ENCODE results near the gene WNT3.

Gene WNT3

GRCh38 chr17:46819906-46820351, 1.4 kb upstream of the WNT3 start:
- Histone ChIP-seq H3K4me3 (ENCODE audit: low read depth, low read length) (no peak overlapping the region), H3K36me3 (ENCODE audit: control insufficient read depth in 2 of 2, insufficient read depth in 1 of 2, low read length in 2 of 2) (no peaks in the 10 kb centered on the region), H3K27ac (ENCODE audit: extremely low read depth, low read depth, low read length) (no peak overlapping the region), H3K4me1 (ENCODE audit: control insufficient read depth, insufficient read depth, low read length) (no peaks in the 10 kb centered on the region), H3K9me3 (ENCODE audit: control insufficient read depth, insufficient read depth, low read depth, low read length) (no peaks in the 10 kb centered on the region)
- TF ChIP-seq OVOL3 (tag by site-specific recombination; IDR thresholded peaks at IDR 0.05) (no peak), ZNF146 (tag by site-specific recombination; IDR thresholded peaks at IDR 0.05) (no peak), ZSCAN30 (tag by site-specific recombination; IDR thresholded peaks at IDR 0.05) (no peak), ZNF510 (tag by site-specific recombination; IDR thresholded peaks at IDR 0.05; ENCODE audit: insufficient replicate concordance) (no peak), ZNF341 (tag by site-specific recombination; IDR thresholded peaks at IDR 0.05; ENCODE audit: low read depth) (no peak), ZBTB6 (tag by site-specific recombination; IDR thresholded peaks at IDR 0.05) (no peak), PRDM1 (tag by site-specific recombination; IDR thresholded peaks at IDR 0.05) (no peak), ZNF423 (tag by site-specific recombination; IDR thresholded peaks at IDR 0.05) (no peak), KLF7 (tag by site-specific recombination; IDR thresholded peaks at IDR 0.05; ENCODE audit: borderline replicate concordance) (no peak), OSR2 (tag by site-specific recombination; IDR thresholded peaks at IDR 0.05) (no peak)
- CTCF ChIA-PET, result no interaction called here
- POLR2A ChIA-PET, result no interaction called here

DNA sequence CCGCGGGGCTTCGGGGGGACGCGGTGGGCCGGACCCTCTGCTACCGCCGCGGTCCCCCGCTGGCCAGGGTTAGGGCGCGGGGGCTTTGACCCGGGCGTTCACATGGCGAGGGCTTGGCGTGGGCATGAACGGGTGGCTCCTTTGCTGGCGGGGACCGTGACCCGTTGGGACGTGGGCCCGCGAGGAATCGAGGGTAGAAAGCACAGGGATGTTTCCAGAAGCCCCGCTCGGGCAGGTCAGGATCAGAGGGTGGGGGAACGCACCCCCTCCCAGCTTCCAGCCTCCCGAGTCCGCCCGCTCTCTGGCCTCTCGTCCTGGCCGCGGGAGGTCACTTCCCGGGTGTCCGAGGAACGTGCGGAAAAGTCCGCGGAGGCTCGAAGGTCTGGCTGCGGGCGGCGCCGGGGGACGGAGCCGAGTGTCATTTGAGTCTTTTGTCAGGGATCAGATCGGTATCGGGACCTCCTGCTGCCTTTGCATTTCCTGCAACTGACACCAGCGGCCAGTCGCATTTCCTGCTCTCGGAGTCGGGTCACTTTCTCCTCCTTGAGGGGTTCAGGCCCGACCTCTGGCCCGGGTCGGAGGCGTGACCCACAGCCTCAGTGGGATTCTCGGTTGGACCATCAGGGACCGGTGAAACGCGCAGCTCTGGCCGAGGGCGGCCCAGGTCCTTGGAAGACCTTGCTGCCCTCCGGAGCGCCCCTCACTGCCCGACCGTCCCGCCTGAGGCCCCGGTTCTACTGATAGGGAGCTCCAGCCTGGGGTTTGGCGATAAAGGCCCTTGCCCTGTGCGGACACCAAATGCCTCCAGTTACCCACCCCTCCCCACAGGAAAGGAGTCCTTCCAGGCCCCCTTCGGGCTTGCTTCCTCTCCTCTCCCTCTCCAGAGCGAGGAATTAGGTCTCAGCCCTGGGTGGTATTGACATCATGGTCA, 702 bp upstream of the WNT3 start:
- ChIA-PET POLR2A (interaction anchor here (0.6 kb wide), 1 partner anchor 26 kb away, joined by 3 read pairs; no protein-coding TSS in a partner anchor), CTCF (no interaction called here)
- H3K4me1 ChIP-seq (ENCODE audit: control insufficient read depth, insufficient read depth, low read length), result no peaks in the 10 kb centered on the region
- no peak overlapping the region for H3K27ac ChIP-seq (ENCODE audit: extremely low read depth, low read depth, low read length)
- TF ChIP-seq TRIM28 (IDR thresholded peaks at IDR 0.05; ENCODE audit: borderline replicate concordance, low read length) (no peak), ZBTB21 (tag by site-specific recombination; IDR thresholded peaks at IDR 0.05) (no peak), ZNF266 (tag by site-specific recombination; IDR thresholded peaks at IDR 0.05; ENCODE audit: low read depth) (no peak)
- TF ChIP-seq, protein P1, sequence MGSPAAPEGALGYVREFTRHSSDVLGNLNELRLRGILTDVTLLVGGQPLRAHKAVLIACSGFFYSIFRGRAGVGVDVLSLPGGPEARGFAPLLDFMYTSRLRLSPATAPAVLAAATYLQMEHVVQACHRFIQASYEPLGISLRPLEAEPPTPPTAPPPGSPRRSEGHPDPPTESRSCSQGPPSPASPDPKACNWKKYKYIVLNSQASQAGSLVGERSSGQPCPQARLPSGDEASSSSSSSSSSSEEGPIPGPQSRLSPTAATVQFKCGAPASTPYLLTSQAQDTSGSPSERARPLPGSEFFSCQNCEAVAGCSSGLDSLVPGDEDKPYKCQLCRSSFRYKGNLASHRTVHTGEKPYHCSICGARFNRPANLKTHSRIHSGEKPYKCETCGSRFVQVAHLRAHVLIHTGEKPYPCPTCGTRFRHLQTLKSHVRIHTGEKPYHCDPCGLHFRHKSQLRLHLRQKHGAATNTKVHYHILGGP (tag by site-specific recombination; IDR thresholded peaks at IDR 0.05), result no peak
- TF ChIP-seq, protein P2, sequence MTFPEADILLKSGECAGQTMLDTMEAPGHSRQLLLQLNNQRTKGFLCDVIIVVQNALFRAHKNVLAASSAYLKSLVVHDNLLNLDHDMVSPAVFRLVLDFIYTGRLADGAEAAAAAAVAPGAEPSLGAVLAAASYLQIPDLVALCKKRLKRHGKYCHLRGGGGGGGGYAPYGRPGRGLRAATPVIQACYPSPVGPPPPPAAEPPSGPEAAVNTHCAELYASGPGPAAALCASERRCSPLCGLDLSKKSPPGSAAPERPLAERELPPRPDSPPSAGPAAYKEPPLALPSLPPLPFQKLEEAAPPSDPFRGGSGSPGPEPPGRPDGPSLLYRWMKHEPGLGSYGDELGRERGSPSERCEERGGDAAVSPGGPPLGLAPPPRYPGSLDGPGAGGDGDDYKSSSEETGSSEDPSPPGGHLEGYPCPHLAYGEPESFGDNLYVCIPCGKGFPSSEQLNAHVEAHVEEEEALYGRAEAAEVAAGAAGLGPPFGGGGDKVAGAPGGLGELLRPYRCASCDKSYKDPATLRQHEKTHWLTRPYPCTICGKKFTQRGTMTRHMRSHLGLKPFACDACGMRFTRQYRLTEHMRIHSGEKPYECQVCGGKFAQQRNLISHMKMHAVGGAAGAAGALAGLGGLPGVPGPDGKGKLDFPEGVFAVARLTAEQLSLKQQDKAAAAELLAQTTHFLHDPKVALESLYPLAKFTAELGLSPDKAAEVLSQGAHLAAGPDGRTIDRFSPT (tag by site-specific recombination; IDR thresholded peaks at IDR 0.05), result no peak
- no peak overlapping the region for H3K4me3 ChIP-seq (ENCODE audit: low read depth, low read length)
- no peaks in the 10 kb centered on the region for H3K9me3 ChIP-seq (ENCODE audit: control insufficient read depth, insufficient read depth, low read depth, low read length)
- H3K36me3 ChIP-seq (ENCODE audit: control insufficient read depth in 2 of 2, insufficient read depth in 1 of 2, low read length in 2 of 2), result no peaks in the 10 kb centered on the region

DNA sequence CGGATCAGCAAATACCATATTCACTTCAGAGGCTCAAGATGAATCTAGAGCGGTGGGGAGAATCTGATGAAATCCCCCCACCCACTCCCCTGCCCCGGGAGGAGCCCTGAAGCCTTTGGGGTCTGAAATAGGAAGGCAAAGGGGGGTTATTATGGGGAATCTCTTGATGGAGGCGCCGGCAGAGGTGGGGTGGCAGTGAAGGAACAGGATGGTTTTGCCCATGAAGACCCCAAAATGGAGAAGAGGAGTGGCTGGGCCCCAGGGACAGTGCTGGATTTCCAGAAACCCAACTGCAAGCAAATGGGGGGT, 637 bp downstream of the WNT3 start:
- no peaks in the 10 kb centered on the region for H3K36me3 ChIP-seq (ENCODE audit: control insufficient read depth in 2 of 2, insufficient read depth in 1 of 2, low read length in 2 of 2)
- H3K27ac ChIP-seq (ENCODE audit: extremely low read depth, low read depth, low read length), result no peak overlapping the region
- no peaks in the 10 kb centered on the region for H3K4me1 ChIP-seq (ENCODE audit: control insufficient read depth, insufficient read depth, low read length)
- H3K4me3 ChIP-seq (ENCODE audit: low read depth, low read length), result no peak overlapping the region
- ChIA-PET CTCF (no interaction called here), POLR2A (no interaction called here)
- no peaks in the 10 kb centered on the region for H3K9me3 ChIP-seq (ENCODE audit: control insufficient read depth, insufficient read depth, low read depth, low read length)
- TF ChIP-seq KLF17 (tag by site-specific recombination; IDR thresholded peaks at IDR 0.05) (no peak), ZNF510 (tag by site-specific recombination; IDR thresholded peaks at IDR 0.05; ENCODE audit: insufficient replicate concordance) (no peak), ZNF843 (tag by site-specific recombination; IDR thresholded peaks at IDR 0.05) (no peak), ZNF654 (tag by site-specific recombination; IDR thresholded peaks at IDR 0.05; ENCODE audit: low read depth) (no peak), ZNF830 (tag by site-specific recombination; IDR thresholded peaks at IDR 0.05; ENCODE audit: low read depth) (no peak), ZFHX2 (tag by site-specific recombination; conservative IDR thresholded peaks at IDR 0.05) (no peak), MZF1 (tag by site-specific recombination; IDR thresholded peaks at IDR 0.05; ENCODE audit: borderline replicate concordance) (no peak), ZFP41 (tag by site-specific recombination; IDR thresholded peaks at IDR 0.05; ENCODE audit: borderline replicate concordance) (no peak), MEIS1 (CRISPR knock-in tag; IDR thresholded peaks at IDR 0.05; ENCODE audit: borderline replicate concordance) (no peak), ZNF600 (tag by site-specific recombination; IDR thresholded peaks at IDR 0.05) (no peak)
- TF ChIP-seq, protein P3, sequence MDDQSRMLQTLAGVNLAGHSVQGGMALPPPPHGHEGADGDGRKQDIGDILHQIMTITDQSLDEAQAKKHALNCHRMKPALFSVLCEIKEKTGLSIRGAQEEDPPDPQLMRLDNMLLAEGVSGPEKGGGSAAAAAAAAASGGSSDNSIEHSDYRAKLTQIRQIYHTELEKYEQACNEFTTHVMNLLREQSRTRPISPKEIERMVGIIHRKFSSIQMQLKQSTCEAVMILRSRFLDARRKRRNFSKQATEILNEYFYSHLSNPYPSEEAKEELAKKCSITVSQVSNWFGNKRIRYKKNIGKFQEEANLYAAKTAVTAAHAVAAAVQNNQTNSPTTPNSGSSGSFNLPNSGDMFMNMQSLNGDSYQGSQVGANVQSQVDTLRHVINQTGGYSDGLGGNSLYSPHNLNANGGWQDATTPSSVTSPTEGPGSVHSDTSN (CRISPR knock-in tag; IDR thresholded peaks at IDR 0.05), result no peak
